Left colon (tissue), 2 donors: ENCODE measurements around the gene EPHA2. TPM values are rescaled to one million over a fixed set of nuclear protein-coding genes. Genes with fewer than 3 reads are reported as not detected.
"Not testable (repeated sequence)": the region's sequence is repeated elsewhere in the genome, so short reads cannot be mapped to it uniquely, and the experiment has no call there.

ENCODE experiments used
- ATAC-seq: fragments of 200-7000 bp; cut with Tn5 transposase; one replicate; pipeline ENCODE4 v1.9.1; 2020; ENCODE audit warnings: mild to moderate bottlenecking, moderate library complexity
- DNase-seq, 2 donors: peaks; one replicate each; pipeline ENCODE4 v3.0.0-alpha.2; 2020
- intact Hi-C, 2 donors: fragments of 100-400 bp; cut with DNase I in 1 of 2; cut with micrococcal nuclease in 1 of 2; formaldehyde crosslinking; loops; one replicate each; pipeline versions ENCODE4 v1.11.2 to v1.14.0; 2022; cut with DNase I, micrococcal nuclease
- total RNA-seq, 2 donors: library from RNA; stranded (reverse); fragmentation: NEBNext Ultra II Directional; extraction: Animal tissue kit (Norgen Biotek cat#: 25700); gene quantifications; one replicate each; pipeline ENCODE4 v1.2.1, GENCODE V29; 2021
- donor health status: DM: no; HTN: no; CAD: no.
- donor health status: DM: yes; HTN: yes; CAD: no.

Gene EPHA2
- total RNA-seq, 2 donors from 2014 or later, result 44.3 to 48.1 TPM

GRCh38 chr1:16172218-16172830 is 16.5 kb upstream of the EPHA2 start:
- ATAC-seq (no peak), DNase-seq (peak in 1 of 2 donors; percentile 35)
- intact Hi-C loops, result no loop called here

- DNase-seq (peak in 1 of 2 donors; percentile 27), ATAC-seq (peak; percentile 2)
- intact Hi-C loops, result no loop called here
Measured at GRCh38 chr1:16171314-16172151, 15.7 kb upstream of the EPHA2 start.

- DNase-seq, result no peak
- no peak for ATAC-seq
- intact Hi-C loops, result no loop called here
Measured at GRCh38 chr1:16170283-16170673, 14.4 kb upstream of the EPHA2 start.

- DNase-seq (no peak), ATAC-seq (peak; percentile 36)
- intact Hi-C loops, result no loop called here
Measured at GRCh38 chr1:16168622-16169360, 12.9 kb upstream of the EPHA2 start.

GRCh38 chr1:16168144-16168495 is 12.3 kb upstream of the EPHA2 start:
- DNase-seq, ATAC-seq, intact Hi-C loops: not testable (repeated sequence)

- ATAC-seq (peak; percentile 71), DNase-seq (peak; percentile 73 to 76)
- intact Hi-C loops, result no loop called here
Measured at GRCh38 chr1:16167331-16168143, 11.7 kb upstream of the EPHA2 start.

- ATAC-seq (no peak), DNase-seq (no peak)
- intact Hi-C loops, result no loop called here
Measured at GRCh38 chr1:16166117-16166516, 10.2 kb upstream of the EPHA2 start.

GRCh38 chr1:16165548-16165947 is 9.7 kb upstream of the EPHA2 start:
- intact Hi-C loops, result no loop called here
- ATAC-seq, result peak; percentile 48
- peak in 1 of 2 donors; percentile 75 for DNase-seq

- no peak for DNase-seq
- intact Hi-C loops, result no loop called here
- ATAC-seq, result no peak
Measured at GRCh38 chr1:16165073-16165364, 9.2 kb upstream of the EPHA2 start.

- intact Hi-C loops, result no loop called here
- no peak for DNase-seq
- peak; percentile 10 for ATAC-seq
Measured at GRCh38 chr1:16164213-16165072, 8.6 kb upstream of the EPHA2 start.

- ATAC-seq, DNase-seq, intact Hi-C loops: not testable (repeated sequence)
Measured at GRCh38 chr1:16163608-16164212, 7.8 kb upstream of the EPHA2 start.

GRCh38 chr1:16162163-16162822 is 6.4 kb upstream of the EPHA2 start:
- ATAC-seq, result peak; percentile 43
- intact Hi-C loops, result no loop called here

GRCh38 chr1:16161717-16162116 is 5.8 kb upstream of the EPHA2 start:
- peak; percentile 40 for ATAC-seq
- intact Hi-C loops, result no loop called here
- DNase-seq, result no peak

More at GRCh38 chr1:16162163-16162822, 6.4 kb upstream of the EPHA2 start:
- peak; percentile 60 to 77 for DNase-seq

- DNase-seq (peak; percentile 49 to 85), ATAC-seq (peak; percentile 58)
- intact Hi-C loops, result no loop called here
Measured at GRCh38 chr1:16158993-16159831, 3.3 kb upstream of the EPHA2 start.

GRCh38 chr1:16158025-16158424 is 2.2 kb upstream of the EPHA2 start:
- intact Hi-C loops, result no loop called here
- DNase-seq (no peak), ATAC-seq (no peak)

GRCh38 chr1:16156848-16157495 is 1.1 kb upstream of the EPHA2 start:
- no peak for ATAC-seq
- intact Hi-C loops, result no loop called here
- no peak for DNase-seq
